Coronary artery (tissue), 2 donors: Measurements from ENCODE around the gene MATCAP1.

Experiments used
- DNase-seq: peaks from one replicate; pipeline ENCODE4 v3.0.0-alpha.2; 2017; ENCODE audit warnings: low spot score
- H3K27ac ChIP-seq, 2 donors: fragments of 200-600 bp; sonication (generic); one replicate each; pipeline ENCODE4 v1.5.1; 2016 to 2019
- H3K4me3 ChIP-seq: fragments of 200-600 bp; sonication (generic); 2 replicates; pipeline ENCODE4 v1.5.1; 2016; ENCODE audit warnings: mild to moderate bottlenecking, moderate library complexity
- TF ChIP-seq, protein P1 (sequence below): fragments of 200-600 bp; sonication (generic); IDR thresholded peaks from one replicate; pipeline ENCODE4 v1.5.1; 2019; ENCODE audit warnings: antibody characterized with exemption

The MATCAP1 gene

DNA sequence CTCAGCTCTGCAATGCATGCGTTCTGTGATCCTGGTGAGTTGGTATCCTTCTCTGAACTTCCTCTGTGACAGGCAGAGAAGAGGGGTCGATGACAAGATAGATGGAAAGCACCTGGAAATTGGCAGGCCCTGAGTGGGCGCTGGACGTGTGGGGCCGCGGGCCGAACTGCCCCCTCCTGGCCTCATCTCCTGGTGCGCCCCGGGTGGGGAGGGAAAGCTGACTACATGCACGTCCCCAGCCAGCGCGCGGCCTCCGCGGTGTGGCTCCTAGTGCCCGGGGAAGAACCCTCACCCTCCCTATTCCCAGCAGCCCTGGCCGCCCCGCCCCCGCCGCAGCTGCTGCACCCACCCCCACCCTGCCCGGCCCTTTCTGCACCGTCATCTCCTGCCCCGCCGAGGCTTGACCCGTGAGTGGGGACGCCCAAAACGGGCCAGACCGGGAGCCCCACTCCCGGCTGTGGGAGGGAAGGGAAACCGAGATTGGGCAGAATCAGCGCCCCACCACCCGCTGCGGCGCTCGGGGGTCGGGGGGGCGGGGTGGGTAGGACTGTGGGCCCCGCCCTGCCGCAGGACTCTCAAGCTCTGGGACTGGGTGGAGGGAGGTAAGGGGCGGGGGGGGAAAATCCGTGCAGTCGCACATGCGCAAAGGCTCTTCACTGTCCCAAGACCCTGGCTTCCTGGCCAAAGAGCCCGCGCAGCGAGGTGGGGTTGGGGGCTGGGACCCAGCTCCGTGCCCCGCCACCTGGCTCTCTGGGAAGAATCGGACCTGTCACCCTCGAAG is 13.4 kb downstream of the MATCAP1 start, which contains the start of gene NOL3:
Gene NOL3, plus strand, starts transcription at position 371 of the 781 bp plus-strand sequence.
- H3K27ac ChIP-seq, result peak within 1 kb of the TSS; percentile 87 to 98
- H3K4me3 ChIP-seq, result peak within 1 kb of the TSS; percentile 76
- TF ChIP-seq, protein P1, sequence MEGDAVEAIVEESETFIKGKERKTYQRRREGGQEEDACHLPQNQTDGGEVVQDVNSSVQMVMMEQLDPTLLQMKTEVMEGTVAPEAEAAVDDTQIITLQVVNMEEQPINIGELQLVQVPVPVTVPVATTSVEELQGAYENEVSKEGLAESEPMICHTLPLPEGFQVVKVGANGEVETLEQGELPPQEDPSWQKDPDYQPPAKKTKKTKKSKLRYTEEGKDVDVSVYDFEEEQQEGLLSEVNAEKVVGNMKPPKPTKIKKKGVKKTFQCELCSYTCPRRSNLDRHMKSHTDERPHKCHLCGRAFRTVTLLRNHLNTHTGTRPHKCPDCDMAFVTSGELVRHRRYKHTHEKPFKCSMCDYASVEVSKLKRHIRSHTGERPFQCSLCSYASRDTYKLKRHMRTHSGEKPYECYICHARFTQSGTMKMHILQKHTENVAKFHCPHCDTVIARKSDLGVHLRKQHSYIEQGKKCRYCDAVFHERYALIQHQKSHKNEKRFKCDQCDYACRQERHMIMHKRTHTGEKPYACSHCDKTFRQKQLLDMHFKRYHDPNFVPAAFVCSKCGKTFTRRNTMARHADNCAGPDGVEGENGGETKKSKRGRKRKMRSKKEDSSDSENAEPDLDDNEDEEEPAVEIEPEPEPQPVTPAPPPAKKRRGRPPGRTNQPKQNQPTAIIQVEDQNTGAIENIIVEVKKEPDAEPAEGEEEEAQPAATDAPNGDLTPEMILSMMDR, result no peak
- DNase-seq, result peak; percentile 95

DNA sequence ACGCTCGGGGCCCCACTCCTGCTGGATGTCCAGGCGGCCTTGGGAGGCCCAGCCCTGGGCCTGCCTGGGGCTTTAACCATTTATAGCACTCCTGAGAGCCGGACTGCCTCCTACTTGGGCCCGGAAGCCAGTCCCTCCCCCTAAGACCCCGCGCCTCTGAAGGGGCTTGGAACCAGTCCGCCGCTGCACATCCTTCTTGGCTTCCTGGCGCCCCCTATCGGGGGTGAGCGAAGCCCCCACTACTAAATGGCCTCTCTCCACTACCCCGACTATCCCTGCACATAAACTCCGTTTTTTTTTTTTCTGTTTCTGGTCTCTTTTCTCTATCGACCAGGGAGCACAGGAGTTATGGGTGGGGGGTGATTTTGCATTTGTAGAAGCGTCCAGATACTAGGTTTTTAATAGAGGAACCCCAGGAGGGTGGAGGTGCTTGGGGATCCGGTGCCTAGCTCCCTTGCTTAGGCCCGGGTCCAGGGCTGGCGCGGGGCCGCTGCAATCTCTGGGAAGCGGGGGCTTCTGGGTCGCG is 14.1 kb downstream of the MATCAP1 start:
- H3K4me3 ChIP-seq, result peak overlapping the region; percentile 76

DNA sequence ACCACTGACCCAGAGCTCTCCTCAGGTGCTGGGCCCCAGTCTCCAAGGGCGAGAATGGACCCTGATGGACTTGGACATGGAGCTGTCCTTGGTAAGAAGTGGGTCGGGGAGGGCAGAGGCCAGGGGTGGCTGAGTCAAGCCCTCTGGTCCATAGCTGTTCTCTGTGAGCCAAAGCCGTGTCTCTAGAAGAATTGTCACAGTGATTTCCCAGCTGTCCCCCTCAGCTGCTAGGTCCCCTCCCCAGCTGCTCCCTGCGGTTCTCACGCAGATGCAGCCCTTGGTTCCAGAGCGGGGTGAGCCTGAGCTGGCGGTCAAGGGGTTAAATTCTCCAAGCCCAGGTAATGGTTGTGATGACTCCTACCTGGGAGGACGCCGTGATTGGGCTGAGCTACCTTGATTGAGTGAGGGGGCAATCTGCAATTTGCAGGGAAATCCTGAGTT is 14.7 kb downstream of the MATCAP1 start:
- H3K27ac ChIP-seq, result peak overlapping the region; percentile 87 to 98
- no peak overlapping the region for H3K4me3 ChIP-seq
- DNase-seq, result no peak
- TF ChIP-seq, protein P1, result no peak

More for the DNA sequence above, 14.1 kb downstream of the MATCAP1 start:
- DNase-seq, result no peak
- H3K27ac ChIP-seq, result peak overlapping the region; percentile 87 to 98
- TF ChIP-seq, protein P1, result peak; percentile 32

DNA sequence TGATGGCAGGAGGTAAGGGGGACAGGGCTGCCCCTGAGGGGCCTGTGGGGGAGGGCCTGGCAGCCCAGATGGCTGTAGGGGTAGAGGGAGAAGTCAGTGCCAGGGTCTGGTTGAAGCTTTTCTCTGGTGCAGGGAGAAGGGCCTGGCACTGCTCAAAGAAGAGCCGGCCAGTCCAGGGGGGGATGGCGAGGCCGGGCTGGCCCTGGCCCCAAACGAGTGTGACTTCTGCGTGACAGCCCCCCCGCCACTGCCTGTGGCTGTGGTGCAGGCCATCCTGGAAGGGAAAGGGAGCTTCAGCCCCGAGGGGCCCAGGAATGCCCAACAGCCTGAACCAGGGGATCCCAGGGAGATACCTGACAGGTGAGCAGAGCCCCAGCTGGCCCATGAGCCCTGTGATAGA is 16.2 kb downstream of the MATCAP1 start:
- TF ChIP-seq, protein P1, result no peak
- DNase-seq, result no peak
- Histone ChIP-seq H3K27ac (no peak overlapping the region), H3K4me3 (no peak overlapping the region)

DNA sequence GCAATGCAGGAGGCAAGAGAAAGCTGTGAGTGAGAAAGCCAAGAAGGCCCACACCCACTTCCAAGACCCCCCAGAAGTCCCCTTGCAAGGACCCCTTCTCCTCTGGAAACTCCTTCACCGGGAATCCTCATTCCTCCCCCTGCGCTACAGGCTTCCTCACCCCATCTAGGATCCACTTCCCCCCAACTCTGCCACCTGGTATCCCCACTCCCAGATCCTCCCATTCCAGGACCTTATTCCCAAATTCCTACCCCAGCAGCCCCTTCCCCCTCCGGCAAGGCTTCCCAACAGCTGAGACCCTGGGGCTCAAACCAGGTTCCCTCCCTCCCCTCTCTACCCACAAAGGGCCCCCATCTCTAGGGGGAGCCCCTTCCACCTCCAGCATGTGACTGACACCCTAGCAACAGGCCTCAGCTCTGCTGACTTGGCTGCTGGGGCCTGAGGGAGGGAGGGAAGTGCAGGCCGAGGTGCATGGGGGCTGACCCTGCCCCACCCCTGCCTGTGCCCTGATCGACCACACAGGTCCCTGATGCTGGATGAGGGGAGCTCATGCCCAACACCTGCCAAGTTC is 17.1 kb downstream of the MATCAP1 start:
- TF ChIP-seq, protein P1, result no peak
- peak overlapping the region in 1 of 2 donors; percentile 33 for H3K27ac ChIP-seq
- H3K4me3 ChIP-seq, result no peak overlapping the region
- no peak for DNase-seq

DNA sequence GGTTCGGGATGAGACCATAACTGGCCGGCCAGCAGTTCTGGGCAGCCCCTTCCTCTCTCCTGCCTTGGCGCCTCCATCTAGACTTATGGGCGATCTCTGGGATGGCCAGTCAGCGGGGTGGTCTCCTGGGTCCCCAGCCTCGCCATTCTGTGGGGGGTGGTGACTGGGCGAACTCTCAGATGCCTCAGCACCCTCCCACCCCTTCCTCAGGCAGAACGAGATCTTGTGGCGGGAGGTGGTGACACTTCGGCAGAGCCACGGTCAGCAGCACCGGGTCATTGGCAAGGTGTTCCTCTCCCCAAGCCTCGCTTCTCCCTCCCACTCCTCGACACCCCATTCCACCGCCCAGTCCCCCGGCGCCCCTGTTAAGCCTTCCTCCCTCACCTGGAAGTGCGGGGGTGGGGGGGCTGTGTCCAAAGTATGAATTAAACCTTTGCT is 17.6 kb downstream of the MATCAP1 start:
- DNase-seq, result no peak
- Histone ChIP-seq H3K4me3 (peak overlapping the region; percentile 69), H3K27ac (peak overlapping the region in 1 of 2 donors; percentile 91)
- TF ChIP-seq, protein P1, result no peak
